PC-9 (cell line): ENCODE data around the gene LRRC8D. TPM values are rescaled to one million over a fixed set of nuclear protein-coding genes. Genes with fewer than 3 reads are reported as not detected.

Experiments used
- BruUV-seq: library from RNA; stranded (reverse); fragments of 400-500 nt; replicated peaks from 2 replicates; lab custom pipeline; 2021; lab: Mats Ljungman, UMichigan
- CTCF ChIA-PET: fragments of 300-600 bp; sonication (Branson Sonifier 250); formaldehyde crosslinking; loops from one replicate; lab custom pipeline; 2022; ENCODE audit warnings: antibody characterized with exemption; lab: Charles Lee
- POLR2A ChIA-PET: fragments of 300-600 bp; sonication (Branson Sonifier 250); formaldehyde crosslinking; loops from one replicate; lab custom pipeline; 2022; ENCODE audit warnings: antibody characterized with exemption; ENCODE audit not compliant: unreplicated experiment; lab: Charles Lee
- DNase-seq, 2 experiments: peaks; one replicate each; pipeline versions ENCODE4 v3.0.0 to v3.0.0-alpha.2; 2015 to 2022; ENCODE audit warnings: mixed read lengths in 1 of 2
- H2AFZ ChIP-seq: fragments of 200-600 bp; sonication (generic); 2 replicates; pipeline ENCODE4 v1.8.1; 2017; ENCODE audit warnings: antibody characterized with exemption
- H3F3A ChIP-seq: fragments of 200-600 bp; sonication (generic); 2 replicates; pipeline ENCODE4 v1.8.1; 2017; ENCODE audit warnings: antibody characterized with exemption, mild to moderate bottlenecking, low read depth; ENCODE audit not compliant: insufficient read depth
- H3K27ac ChIP-seq: fragments of 200-600 bp; sonication (generic); 2 replicates; pipeline ENCODE4 v1.6.1; 2016; ENCODE audit warnings: mixed run types
- H3K27me3 ChIP-seq: fragments of 200-600 bp; sonication (generic); 2 replicates; pipeline ENCODE4 v1.6.1; 2016; ENCODE audit warnings: low read depth, mixed run types; ENCODE audit not compliant: insufficient read depth
- H3K36me3 ChIP-seq: fragments of 200-600 bp; sonication (generic); 2 replicates; pipeline ENCODE4 v1.6.1; 2016; ENCODE audit warnings: low read depth, mixed run types
- H3K4me1 ChIP-seq: fragments of 200-600 bp; sonication (generic); replicated peaks from 2 replicates; pipeline ENCODE4 v1.6.1; 2016; ENCODE audit warnings: mixed run types; ENCODE audit not compliant: insufficient read depth
- H3K4me2 ChIP-seq: fragments of 200-600 bp; sonication (generic); 2 replicates; pipeline ENCODE4 v1.6.1; 2017; ENCODE audit warnings: mixed run types
- H3K4me3 ChIP-seq: fragments of 200-600 bp; sonication (generic); 2 replicates; pipeline ENCODE4 v1.6.1; 2016; ENCODE audit warnings: mixed run types
- H3K79me2 ChIP-seq: fragments of 200-600 bp; sonication (generic); 2 replicates; pipeline ENCODE4 v1.6.1; 2017; ENCODE audit warnings: low read depth, mixed run types
- H3K9me2 ChIP-seq: fragments of 200-600 bp; sonication (generic); 2 replicates; pipeline ENCODE4 v1.8.1; 2017; ENCODE audit warnings: mild to moderate bottlenecking; ENCODE audit not compliant: insufficient read depth
- H3K9me3 ChIP-seq: fragments of 200-600 bp; sonication (generic); 2 replicates; pipeline ENCODE4 v1.8.1; 2016; ENCODE audit warnings: low read depth; ENCODE audit not compliant: insufficient read depth
- H4K20me1 ChIP-seq: fragments of 200-600 bp; sonication (generic); 2 replicates; pipeline ENCODE4 v1.8.1; 2017; ENCODE audit not compliant: insufficient read depth
- EZH2 ChIP-seq: fragments of 200-600 bp; sonication (generic); IDR thresholded peaks from 2 replicates; pipeline ENCODE4 v1.8.0; 2017; ENCODE audit warnings: antibody characterized with exemption, low read depth
- intact Hi-C: fragments of 100-400 bp; cut with micrococcal nuclease; formaldehyde crosslinking; loops from one replicate; pipeline ENCODE4 v1.10.0; 2022; ENCODE audit not compliant: unreplicated experiment
- total RNA-seq: library from RNA; stranded (reverse); gene quantifications from 2 replicates; pipeline ENCODE4 v1.2.3, GENCODE V29; 2021
- TF ChIP-seq, protein P1 (sequence below): fragments of 200-600 bp; sonication (generic); conservative IDR thresholded peaks from 2 replicates; pipeline ENCODE4 v1.6.1; 2017; ENCODE audit warnings: mixed run types, antibody characterized with exemption, mild to moderate bottlenecking, moderate library complexity

LRRC8D gene
- total RNA-seq, 1 experiment from 2014 or later: 75.9 TPM

DNA sequence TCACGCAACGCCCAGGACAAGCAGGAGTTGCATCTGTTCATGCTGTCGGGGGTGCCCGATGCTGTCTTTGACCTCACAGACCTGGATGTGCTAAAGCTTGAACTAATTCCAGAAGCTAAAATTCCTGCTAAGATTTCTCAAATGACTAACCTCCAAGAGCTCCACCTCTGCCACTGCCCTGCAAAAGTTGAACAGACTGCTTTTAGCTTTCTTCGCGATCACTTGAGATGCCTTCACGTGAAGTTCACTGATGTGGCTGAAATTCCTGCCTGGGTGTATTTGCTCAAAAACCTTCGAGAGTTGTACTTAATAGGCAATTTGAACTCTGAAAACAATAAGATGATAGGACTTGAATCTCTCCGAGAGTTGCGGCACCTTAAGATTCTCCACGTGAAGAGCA is 113.6 kb downstream of the LRRC8D start:
- BruUV-seq: no TSS peak
- CTCF ChIA-PET: no interaction called here
- H3K4me3 ChIP-seq: no peak overlapping the region
- peaks cover 70% of the 10 kb centered on the region for H3K36me3 ChIP-seq
- H3K4me2 ChIP-seq: no peak overlapping the region
- peaks cover 27% of the 10 kb centered on the region for H3K79me2 ChIP-seq
- H3K27ac ChIP-seq: no peak overlapping the region
- H3K4me1 ChIP-seq: peaks cover 24% of the 10 kb centered on the region
- intact Hi-C loops: no loop called here
- no peak for DNase-seq
- H3F3A ChIP-seq: peaks cover 24% of the 10 kb centered on the region; the same call in 1 of the 2 replicates
- no peak overlapping the region for H2AFZ ChIP-seq
- POLR2A ChIA-PET: interaction anchor here (0.6 kb wide), 1 partner anchor 42 kb away, joined by 7 read pairs; no protein-coding TSS in a partner anchor
- H3K9me2 ChIP-seq: no peaks in the 10 kb centered on the region; the same call in 1 of the 2 replicates
- no peak for TF ChIP-seq EZH2
- TF ChIP-seq, protein P1, sequence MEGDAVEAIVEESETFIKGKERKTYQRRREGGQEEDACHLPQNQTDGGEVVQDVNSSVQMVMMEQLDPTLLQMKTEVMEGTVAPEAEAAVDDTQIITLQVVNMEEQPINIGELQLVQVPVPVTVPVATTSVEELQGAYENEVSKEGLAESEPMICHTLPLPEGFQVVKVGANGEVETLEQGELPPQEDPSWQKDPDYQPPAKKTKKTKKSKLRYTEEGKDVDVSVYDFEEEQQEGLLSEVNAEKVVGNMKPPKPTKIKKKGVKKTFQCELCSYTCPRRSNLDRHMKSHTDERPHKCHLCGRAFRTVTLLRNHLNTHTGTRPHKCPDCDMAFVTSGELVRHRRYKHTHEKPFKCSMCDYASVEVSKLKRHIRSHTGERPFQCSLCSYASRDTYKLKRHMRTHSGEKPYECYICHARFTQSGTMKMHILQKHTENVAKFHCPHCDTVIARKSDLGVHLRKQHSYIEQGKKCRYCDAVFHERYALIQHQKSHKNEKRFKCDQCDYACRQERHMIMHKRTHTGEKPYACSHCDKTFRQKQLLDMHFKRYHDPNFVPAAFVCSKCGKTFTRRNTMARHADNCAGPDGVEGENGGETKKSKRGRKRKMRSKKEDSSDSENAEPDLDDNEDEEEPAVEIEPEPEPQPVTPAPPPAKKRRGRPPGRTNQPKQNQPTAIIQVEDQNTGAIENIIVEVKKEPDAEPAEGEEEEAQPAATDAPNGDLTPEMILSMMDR: no peak
- H3K27me3 ChIP-seq: no peaks in the 10 kb centered on the region
- no peaks in the 10 kb centered on the region for H4K20me1 ChIP-seq
- no peaks in the 10 kb centered on the region for H3K9me3 ChIP-seq

DNA sequence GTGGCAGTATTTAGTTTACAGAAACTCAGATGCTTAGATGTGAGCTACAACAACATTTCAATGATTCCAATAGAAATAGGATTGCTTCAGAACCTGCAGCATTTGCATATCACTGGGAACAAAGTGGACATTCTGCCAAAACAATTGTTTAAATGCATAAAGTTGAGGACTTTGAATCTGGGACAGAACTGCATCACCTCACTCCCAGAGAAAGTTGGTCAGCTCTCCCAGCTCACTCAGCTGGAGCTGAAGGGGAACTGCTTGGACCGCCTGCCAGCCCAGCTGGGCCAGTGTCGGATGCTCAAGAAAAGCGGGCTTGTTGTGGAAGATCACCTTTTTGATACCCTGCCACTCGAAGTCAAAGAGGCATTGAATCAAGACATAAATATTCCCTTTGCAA is 114.4 kb downstream of the LRRC8D start:
- H3K9me2 ChIP-seq: no peaks in the 10 kb centered on the region; the same call in 1 of the 2 replicates
- no peak for DNase-seq
- H4K20me1 ChIP-seq: no peaks in the 10 kb centered on the region
- H3K27ac ChIP-seq: no peak overlapping the region
- peaks cover 23% of the 10 kb centered on the region; the same call in 1 of the 2 replicates for H3F3A ChIP-seq
- no peak overlapping the region for H2AFZ ChIP-seq
- H3K27me3 ChIP-seq: no peaks in the 10 kb centered on the region
- ChIA-PET CTCF (no interaction called here), POLR2A (interaction anchor here (0.6 kb wide), 1 partner anchor 41 kb away, joined by 7 read pairs; no protein-coding TSS in a partner anchor)
- H3K4me2 ChIP-seq: no peak overlapping the region
- H3K4me1 ChIP-seq: peaks cover 24% of the 10 kb centered on the region
- H3K79me2 ChIP-seq: peaks cover 20% of the 10 kb centered on the region
- TF ChIP-seq, protein P1: no peak
- TF ChIP-seq EZH2: no peak
- TSS peak; percentile 10 for BruUV-seq
- intact Hi-C loops: no loop called here
- H3K9me3 ChIP-seq: no peaks in the 10 kb centered on the region
- peaks cover 63% of the 10 kb centered on the region for H3K36me3 ChIP-seq
- no peak overlapping the region for H3K4me3 ChIP-seq

DNA sequence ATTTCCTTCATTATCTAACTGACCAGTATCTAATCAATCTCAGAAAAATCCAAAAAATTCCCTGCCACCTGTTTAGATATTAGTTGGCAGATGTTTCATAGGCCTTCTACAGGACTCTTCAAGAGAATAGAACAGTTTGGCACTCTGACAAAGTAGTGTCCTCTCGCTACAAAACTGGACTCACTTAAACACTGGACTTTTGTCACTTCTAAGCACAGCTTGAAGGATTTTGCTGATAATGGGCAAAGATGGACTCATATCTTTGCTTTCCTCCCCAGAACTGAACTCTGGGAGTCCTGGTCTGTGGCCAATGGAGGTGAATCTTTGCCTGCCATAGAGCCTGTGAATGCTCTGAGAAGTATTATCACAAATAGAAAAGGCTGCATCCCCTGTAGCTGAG is 115.9 kb downstream of the LRRC8D start:
- Histone ChIP-seq H3K27ac (no peak overlapping the region), H3K36me3 (peaks cover 57% of the 10 kb centered on the region), H3F3A (peaks cover 29% of the 10 kb centered on the region; the same call in 1 of the 2 replicates), H3K27me3 (no peaks in the 10 kb centered on the region), H2AFZ (no peak overlapping the region), H4K20me1 (no peaks in the 10 kb centered on the region), H3K9me3 (no peaks in the 10 kb centered on the region), H3K4me3 (no peak overlapping the region), H3K4me2 (no peak overlapping the region), H3K4me1 (peaks cover 18% of the 10 kb centered on the region), H3K79me2 (peaks cover 15% of the 10 kb centered on the region; the same call in 1 of the 2 replicates), H3K9me2 (no peaks in the 10 kb centered on the region; the same call in 1 of the 2 replicates)
- ChIA-PET CTCF (no interaction called here), POLR2A (no interaction called here)
- intact Hi-C loops: no loop called here
- BruUV-seq: no TSS peak
- DNase-seq: no peak
- TF ChIP-seq EZH2: no peak
- TF ChIP-seq, protein P1: no peak
